Neural progenitor cell (in vitro differentiated cells): ENCODE data around the gene C11orf98.

ENCODE experiments used
- EZH2phosphoT487 ChIP-seq: fragments of 200-600 bp; sonication (generic); IDR thresholded peaks from 2 replicates; pipeline ENCODE4 v1.6.1; 2017; ENCODE audit warnings: antibody characterized with exemption
- TF ChIP-seq, protein P1 (sequence below): fragments of 200-600 bp; sonication (generic); IDR thresholded peaks from 2 replicates; pipeline ENCODE4 v1.5.1; 2017; ENCODE audit warnings: antibody characterized with exemption, mild to moderate bottlenecking

DNA sequence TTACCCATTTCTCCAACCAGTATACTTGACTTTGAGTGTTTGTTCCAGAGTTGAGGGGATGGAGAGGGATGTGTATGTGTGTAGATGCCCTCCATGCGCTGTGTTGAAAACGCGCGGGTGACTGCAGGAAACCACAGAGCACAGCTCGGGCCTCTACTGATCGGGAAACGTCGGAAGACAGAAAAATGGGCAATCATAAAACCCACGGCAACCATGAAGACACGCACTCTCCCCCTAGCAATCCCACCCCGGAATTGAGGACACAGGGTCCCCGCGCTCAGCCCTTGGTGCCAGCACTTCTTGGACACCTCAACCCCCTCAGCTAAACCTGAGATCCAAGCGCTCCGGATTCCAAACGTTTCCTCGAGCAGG, 6.2 kb upstream of the C11orf98 start:
- TF ChIP-seq, protein P1, sequence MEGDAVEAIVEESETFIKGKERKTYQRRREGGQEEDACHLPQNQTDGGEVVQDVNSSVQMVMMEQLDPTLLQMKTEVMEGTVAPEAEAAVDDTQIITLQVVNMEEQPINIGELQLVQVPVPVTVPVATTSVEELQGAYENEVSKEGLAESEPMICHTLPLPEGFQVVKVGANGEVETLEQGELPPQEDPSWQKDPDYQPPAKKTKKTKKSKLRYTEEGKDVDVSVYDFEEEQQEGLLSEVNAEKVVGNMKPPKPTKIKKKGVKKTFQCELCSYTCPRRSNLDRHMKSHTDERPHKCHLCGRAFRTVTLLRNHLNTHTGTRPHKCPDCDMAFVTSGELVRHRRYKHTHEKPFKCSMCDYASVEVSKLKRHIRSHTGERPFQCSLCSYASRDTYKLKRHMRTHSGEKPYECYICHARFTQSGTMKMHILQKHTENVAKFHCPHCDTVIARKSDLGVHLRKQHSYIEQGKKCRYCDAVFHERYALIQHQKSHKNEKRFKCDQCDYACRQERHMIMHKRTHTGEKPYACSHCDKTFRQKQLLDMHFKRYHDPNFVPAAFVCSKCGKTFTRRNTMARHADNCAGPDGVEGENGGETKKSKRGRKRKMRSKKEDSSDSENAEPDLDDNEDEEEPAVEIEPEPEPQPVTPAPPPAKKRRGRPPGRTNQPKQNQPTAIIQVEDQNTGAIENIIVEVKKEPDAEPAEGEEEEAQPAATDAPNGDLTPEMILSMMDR: no peak
- no peak for TF ChIP-seq EZH2phosphoT487
